Transverse colon (tissue), 4 donors: ENCODE results near the gene MS4A18. TPM values are rescaled to one million over a fixed set of nuclear protein-coding genes. Genes with fewer than 3 reads are reported as not detected.

ENCODE experiments used
- DNase-seq: peaks from one replicate; pipeline ENCODE4 v3.0.0-alpha.2; 2019
- H3K27ac ChIP-seq, 4 donors: fragments of 200-600 bp; sonication (generic); 2 replicates each; pipeline ENCODE4 v1.5.1; 2016 to 2018; ENCODE audit warnings: inconsistent platforms in 4 of 4
- H3K27me3 ChIP-seq: fragments of 200-600 bp; sonication (generic); 2 replicates; pipeline ENCODE4 v1.5.1; 2017; ENCODE audit warnings: inconsistent platforms
- H3K36me3 ChIP-seq, 4 donors: fragments of 200-600 bp; sonication (generic); 2 replicates each; pipeline ENCODE4 v1.5.1; 2017 to 2019; ENCODE audit warnings: inconsistent platforms in 4 of 4
- H3K4me1 ChIP-seq, 4 donors: fragments of 200-600 bp; sonication (generic); 2 replicates each; pipeline ENCODE4 v1.5.1; 2017 to 2020; ENCODE audit warnings: inconsistent platforms in 4 of 4
- H3K4me3 ChIP-seq, 4 donors: fragments of 200-600 bp; sonication (generic); 1 replicate in 1 of 4; 2 replicates in 3 of 4; pipeline versions ENCODE4 v1.5.1 to v1.6.1; 2017 to 2019; ENCODE audit warnings: inconsistent platforms in 4 of 4
- H3K9me3 ChIP-seq, 2 donors: fragments of 200-600 bp; sonication (generic); 2 replicates each; pipeline ENCODE4 v1.5.1; 2017 to 2019; ENCODE audit warnings: inconsistent platforms in 2 of 2
- EP300 ChIP-seq: sonication (generic); formaldehyde crosslinking; IDR thresholded peaks from one replicate; pipeline ENCODE4 v1.6.1; 2017; ENCODE audit warnings: antibody characterized with exemption, low read depth
- POLR2A ChIP-seq: fragments of 450-650 bp; IDR thresholded peaks from one replicate; pipeline ENCODE4 v1.6.1; 2016; ENCODE audit warnings: antibody characterized with exemption, mild to moderate bottlenecking, moderate library complexity
- POLR2AphosphoS5 ChIP-seq, 3 donors: sonication (generic); formaldehyde crosslinking; IDR thresholded peaks; one replicate each; pipeline ENCODE4 v1.6.1; 2016; ENCODE audit warnings: antibody characterized with exemption in 3 of 3
- WGBS, 2 donors: methylation state at CpG; one replicate each; pipeline ENCODE4 v1.1.5; 2018; ENCODE audit warnings: low coverage in 1 of 2; 5-methylcytosine and 5-hydroxymethylcytosine counted together
- in situ Hi-C, 4 donors: fragments of 200-750 bp; cut with MboI; loops; one replicate each; pipeline versions ENCODE4 v1.15.0 to v1.15.1; 2017; ENCODE audit warnings: low sequenced_read_pairs in 3 of 4, low pct_ligation_motif_present in 1 of 4, low pct_unique_long_range_greater_than_20kb in 1 of 4
- intact Hi-C: fragments of 100-400 bp; cut with DNase I; formaldehyde crosslinking; loops from one replicate; pipeline ENCODE4 v1.15.1; 2023; ENCODE audit warnings: low total_unique reads
- total RNA-seq, 4 donors: library from RNA; depleted of rRNA; stranded (reverse); fragments of >200 nt; gene quantifications; one replicate each; pipeline ENCODE4 v1.1.0, GENCODE V29; 2016
- TF ChIP-seq, protein P1 (sequence below), 5 experiments: fragments of 200-600 bp in 3 of 5; fragments of 450-650 bp in 2 of 5; sonication (generic) in 3 of 5; IDR thresholded peaks; 1 replicate in 2 of 5; 2 replicates in 3 of 5; pipeline ENCODE4 v1.5.1; 2016 to 2017; ENCODE audit warnings: antibody characterized with exemption in 5 of 5, inconsistent platforms in 3 of 5, mild to moderate bottlenecking in 2 of 5, moderate library complexity in 1 of 5

The MS4A18 gene
- total RNA-seq, 4 donors from 2014 or later = not detected

DNA sequence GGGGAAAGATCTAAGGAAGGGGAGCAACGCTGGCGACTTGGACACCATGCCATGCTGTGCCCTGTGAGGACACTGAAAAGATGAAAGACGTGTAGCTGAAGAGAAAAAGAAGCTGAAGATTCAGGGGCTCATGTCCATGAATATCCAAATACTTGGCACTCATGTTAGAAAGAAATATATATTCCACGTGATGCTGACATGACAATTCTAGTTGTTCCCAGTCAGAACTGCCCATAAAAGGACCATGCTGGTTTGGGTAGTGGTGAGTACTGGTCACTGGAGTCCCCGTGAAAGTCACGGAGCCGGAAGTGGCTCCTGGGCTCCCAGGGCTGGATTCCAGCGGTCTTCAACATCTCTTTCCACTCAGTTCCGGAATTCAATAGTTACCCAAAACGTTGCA is 42.0 kb downstream of the MS4A18 start:
- Histone ChIP-seq H3K4me3 (no peak overlapping the region), H3K27ac (no peak overlapping the region), H3K36me3 (no peaks in the 10 kb centered on the region), H3K4me1 (no peaks in the 10 kb centered on the region), H3K27me3 (peaks cover 5% of the 10 kb centered on the region), H3K9me3 (no peaks in the 10 kb centered on the region)
- intact Hi-C loops (no loop called here), in situ Hi-C loops (no loop called here)
- no peak for TF ChIP-seq POLR2AphosphoS5 (IDR thresholded peaks at IDR 0.05)
- no peak for TF ChIP-seq POLR2A
- TF ChIP-seq EP300 = no peak
- TF ChIP-seq, protein P1, sequence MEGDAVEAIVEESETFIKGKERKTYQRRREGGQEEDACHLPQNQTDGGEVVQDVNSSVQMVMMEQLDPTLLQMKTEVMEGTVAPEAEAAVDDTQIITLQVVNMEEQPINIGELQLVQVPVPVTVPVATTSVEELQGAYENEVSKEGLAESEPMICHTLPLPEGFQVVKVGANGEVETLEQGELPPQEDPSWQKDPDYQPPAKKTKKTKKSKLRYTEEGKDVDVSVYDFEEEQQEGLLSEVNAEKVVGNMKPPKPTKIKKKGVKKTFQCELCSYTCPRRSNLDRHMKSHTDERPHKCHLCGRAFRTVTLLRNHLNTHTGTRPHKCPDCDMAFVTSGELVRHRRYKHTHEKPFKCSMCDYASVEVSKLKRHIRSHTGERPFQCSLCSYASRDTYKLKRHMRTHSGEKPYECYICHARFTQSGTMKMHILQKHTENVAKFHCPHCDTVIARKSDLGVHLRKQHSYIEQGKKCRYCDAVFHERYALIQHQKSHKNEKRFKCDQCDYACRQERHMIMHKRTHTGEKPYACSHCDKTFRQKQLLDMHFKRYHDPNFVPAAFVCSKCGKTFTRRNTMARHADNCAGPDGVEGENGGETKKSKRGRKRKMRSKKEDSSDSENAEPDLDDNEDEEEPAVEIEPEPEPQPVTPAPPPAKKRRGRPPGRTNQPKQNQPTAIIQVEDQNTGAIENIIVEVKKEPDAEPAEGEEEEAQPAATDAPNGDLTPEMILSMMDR (IDR thresholded peaks at IDR 0.05) = no peak
- no peak for DNase-seq
- WGBS, 2 donors = 86% methylated on average over 10 of the region's 10 CpGs; no CpG with 5 or more reads in 1 of the 2 donors

DNA sequence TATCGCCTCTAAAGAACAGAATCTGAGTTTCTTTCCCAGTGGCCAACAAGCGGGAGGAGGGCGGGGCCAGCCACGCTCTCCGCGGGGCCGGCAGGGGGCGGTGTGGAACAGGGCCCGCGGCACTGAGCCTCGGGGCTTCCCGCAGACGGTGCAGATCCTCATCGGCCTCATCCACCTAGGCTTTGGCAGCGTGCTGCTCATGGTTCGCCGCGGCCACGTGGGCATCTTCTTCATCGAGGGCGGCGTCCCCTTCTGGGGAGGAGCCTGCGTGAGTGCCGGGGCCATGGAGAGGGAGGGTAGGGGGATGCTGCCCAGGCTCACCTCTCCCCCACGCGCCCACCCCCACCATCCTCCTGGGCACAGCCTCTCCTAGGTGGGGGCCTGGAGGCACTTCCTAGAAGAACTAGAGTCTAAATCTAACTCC is 42.9 kb downstream of the MS4A18 start:
- no peak for TF ChIP-seq POLR2A
- TF ChIP-seq, protein P1 (IDR thresholded peaks at IDR 0.05) = peak in 3 of 5 experiments; percentile 13 to 38 (median 33)
- TF ChIP-seq EP300 = no peak
- Histone ChIP-seq H3K4me3 (no peak overlapping the region), H3K27me3 (peaks cover 5% of the 10 kb centered on the region), H3K27ac (no peak overlapping the region), H3K4me1 (no peaks in the 10 kb centered on the region), H3K9me3 (no peaks in the 10 kb centered on the region), H3K36me3 (no peaks in the 10 kb centered on the region)
- DNase-seq = no peak
- 45% methylated on average over 26 of the region's 26 CpGs; no CpG with 5 or more reads in 1 of the 2 donors for WGBS, 2 donors
- in situ Hi-C loops = no loop called here
- intact Hi-C loops = no loop called here

DNA sequence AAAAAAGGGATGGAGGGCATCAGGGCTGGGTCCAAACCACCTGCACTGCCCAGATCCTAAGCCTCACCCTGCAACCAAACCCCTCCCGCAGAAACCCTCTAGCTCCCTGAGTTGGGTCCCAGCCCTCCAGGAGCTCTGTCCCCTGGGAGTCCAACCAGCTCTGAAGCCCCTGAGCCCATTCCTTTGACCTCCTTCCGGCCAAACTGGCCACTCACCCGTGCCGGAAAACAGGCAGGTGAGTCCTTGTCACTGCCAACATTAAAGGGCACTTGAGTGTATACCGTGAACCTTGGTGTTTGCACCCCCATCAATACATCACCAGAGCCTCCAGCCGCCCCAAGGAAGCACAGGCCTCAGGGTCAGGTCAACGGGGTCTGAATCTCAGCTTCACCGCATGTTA is 43.7 kb downstream of the MS4A18 start:
- Histone ChIP-seq H3K4me3 (no peak overlapping the region), H3K4me1 (no peaks in the 10 kb centered on the region), H3K9me3 (no peaks in the 10 kb centered on the region), H3K27me3 (peaks cover 5% of the 10 kb centered on the region), H3K27ac (no peak overlapping the region), H3K36me3 (no peaks in the 10 kb centered on the region)
- no peak for DNase-seq
- intact Hi-C loops (no loop called here), in situ Hi-C loops (no loop called here)
- no peak for TF ChIP-seq EP300
- no peak for TF ChIP-seq POLR2AphosphoS5 (IDR thresholded peaks at IDR 0.05)
- TF ChIP-seq POLR2A = no peak
- TF ChIP-seq, protein P1 (IDR thresholded peaks at IDR 0.05) = no peak
- 93% methylated on average over 8 of the region's 8 CpGs; no CpG with 5 or more reads in 1 of the 2 donors for WGBS, 2 donors

DNA sequence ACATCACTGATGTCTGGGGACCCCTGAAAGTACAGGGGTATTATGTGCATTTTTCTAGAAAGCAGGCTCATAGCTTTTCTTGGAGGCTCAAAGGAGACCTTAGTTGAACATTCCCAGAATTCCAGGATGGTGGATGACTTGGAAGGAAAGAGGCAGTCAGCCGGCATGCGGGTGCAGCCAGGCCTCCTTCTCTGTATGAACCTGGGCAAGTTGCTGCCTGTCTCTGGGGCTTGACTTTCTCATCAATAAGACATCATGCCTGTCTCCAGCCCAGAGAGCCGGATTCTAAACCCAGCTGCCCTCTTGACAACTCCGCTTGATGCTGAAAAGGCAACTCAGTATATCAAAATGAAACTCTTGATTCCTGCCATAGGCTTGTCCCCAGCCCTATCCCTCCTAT is 44.8 kb downstream of the MS4A18 start:
- no peak for TF ChIP-seq POLR2AphosphoS5 (IDR thresholded peaks at IDR 0.05)
- no peak for TF ChIP-seq POLR2A
- no peak for TF ChIP-seq EP300
- TF ChIP-seq, protein P1 (IDR thresholded peaks at IDR 0.05) = no peak
- Histone ChIP-seq H3K4me1 (no peaks in the 10 kb centered on the region), H3K27ac (no peak overlapping the region), H3K36me3 (no peaks in the 10 kb centered on the region), H3K4me3 (no peak overlapping the region), H3K9me3 (no peaks in the 10 kb centered on the region), H3K27me3 (peaks cover 5% of the 10 kb centered on the region)
- DNase-seq = no peak
- intact Hi-C loops (no loop called here), in situ Hi-C loops (no loop called here)
- WGBS, 2 donors = 82% methylated on average over 4 of the region's 4 CpGs; no CpG with 5 or more reads in 1 of the 2 donors
